ENCODE measurements around the gene HDAC4. TPM values are rescaled to one million over a fixed set of nuclear protein-coding genes. Genes with fewer than 3 reads are reported as not detected.

The HDAC4 gene
- total RNA-seq, 1 experiment from 2014 or later = 61.5 TPM

DNA sequence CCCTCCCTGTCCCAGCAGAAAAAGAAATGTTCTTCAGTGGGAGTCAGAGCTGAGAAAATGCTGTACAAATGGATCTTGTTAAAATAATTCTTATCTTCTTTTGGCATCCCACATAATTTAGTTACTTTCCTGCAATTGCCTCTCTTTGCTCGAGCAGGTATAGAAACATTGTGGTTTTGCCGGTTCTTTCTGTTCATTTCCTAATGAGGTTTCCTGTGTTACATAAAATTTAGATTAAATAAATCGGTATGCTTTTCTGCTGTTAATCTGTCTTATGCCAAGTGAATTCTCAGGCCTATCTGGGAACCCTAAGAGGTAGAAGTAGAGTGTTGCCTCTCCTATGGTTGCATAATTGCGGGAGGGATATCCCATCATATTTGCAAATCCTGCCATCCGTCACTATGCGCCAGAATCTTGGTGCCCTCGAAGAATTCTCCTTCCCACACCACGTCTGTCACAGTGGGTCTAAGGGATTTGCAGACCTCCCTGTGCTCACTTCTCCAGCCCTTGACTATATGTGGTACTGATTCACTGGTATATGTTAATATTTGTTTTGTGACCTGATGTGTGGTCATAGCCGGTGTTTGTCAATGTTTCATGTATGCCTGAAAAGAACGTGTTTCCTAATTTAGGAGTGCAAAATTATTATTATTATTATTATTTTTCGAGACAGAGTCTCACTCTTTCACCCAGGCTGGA is 12.2 kb upstream of the HDAC4 start:
- Histone ChIP-seq H3K9me2 (ENCODE audit: insufficient read depth) (no peaks in the 10 kb centered on the region), H3F3A (ENCODE audit: insufficient read depth, low read depth) (no peaks in the 10 kb centered on the region), H3K4me1 (replicated peaks; ENCODE audit: insufficient read depth) (no peaks in the 10 kb centered on the region), H3K36me3 (ENCODE audit: low read depth) (peaks cover 4% of the 10 kb centered on the region; the same call in 1 of the 2 replicates), H3K27ac (no peak overlapping the region), H2AFZ (no peak overlapping the region), H3K79me2 (ENCODE audit: low read depth) (no peaks in the 10 kb centered on the region), H3K27me3 (ENCODE audit: insufficient read depth, low read depth) (peaks cover 96% of the 10 kb centered on the region), H4K20me1 (ENCODE audit: insufficient read depth) (no peaks in the 10 kb centered on the region), H3K9me3 (ENCODE audit: insufficient read depth, low read depth) (0 out of 2 replicates have a peak, but pooled peaks cover 7% of the 10 kb centered on the region), H3K4me3 (no peak overlapping the region), H3K4me2 (no peak overlapping the region)
- no peak for DNase-seq
- CTCF ChIA-PET = no interaction called here
- no peak for TF ChIP-seq EZH2 (IDR thresholded peaks at IDR 0.05; ENCODE audit: low read depth)
- TF ChIP-seq, protein P1, sequence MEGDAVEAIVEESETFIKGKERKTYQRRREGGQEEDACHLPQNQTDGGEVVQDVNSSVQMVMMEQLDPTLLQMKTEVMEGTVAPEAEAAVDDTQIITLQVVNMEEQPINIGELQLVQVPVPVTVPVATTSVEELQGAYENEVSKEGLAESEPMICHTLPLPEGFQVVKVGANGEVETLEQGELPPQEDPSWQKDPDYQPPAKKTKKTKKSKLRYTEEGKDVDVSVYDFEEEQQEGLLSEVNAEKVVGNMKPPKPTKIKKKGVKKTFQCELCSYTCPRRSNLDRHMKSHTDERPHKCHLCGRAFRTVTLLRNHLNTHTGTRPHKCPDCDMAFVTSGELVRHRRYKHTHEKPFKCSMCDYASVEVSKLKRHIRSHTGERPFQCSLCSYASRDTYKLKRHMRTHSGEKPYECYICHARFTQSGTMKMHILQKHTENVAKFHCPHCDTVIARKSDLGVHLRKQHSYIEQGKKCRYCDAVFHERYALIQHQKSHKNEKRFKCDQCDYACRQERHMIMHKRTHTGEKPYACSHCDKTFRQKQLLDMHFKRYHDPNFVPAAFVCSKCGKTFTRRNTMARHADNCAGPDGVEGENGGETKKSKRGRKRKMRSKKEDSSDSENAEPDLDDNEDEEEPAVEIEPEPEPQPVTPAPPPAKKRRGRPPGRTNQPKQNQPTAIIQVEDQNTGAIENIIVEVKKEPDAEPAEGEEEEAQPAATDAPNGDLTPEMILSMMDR (conservative IDR thresholded peaks at IDR 0.05) = no peak
- POLR2A ChIA-PET (ENCODE audit: unreplicated experiment) = no interaction called here
- no TSS peak for BruUV-seq (replicated peaks)
- intact Hi-C loops (cut with micrococcal nuclease; ENCODE audit: unreplicated experiment) = no loop called here

DNA sequence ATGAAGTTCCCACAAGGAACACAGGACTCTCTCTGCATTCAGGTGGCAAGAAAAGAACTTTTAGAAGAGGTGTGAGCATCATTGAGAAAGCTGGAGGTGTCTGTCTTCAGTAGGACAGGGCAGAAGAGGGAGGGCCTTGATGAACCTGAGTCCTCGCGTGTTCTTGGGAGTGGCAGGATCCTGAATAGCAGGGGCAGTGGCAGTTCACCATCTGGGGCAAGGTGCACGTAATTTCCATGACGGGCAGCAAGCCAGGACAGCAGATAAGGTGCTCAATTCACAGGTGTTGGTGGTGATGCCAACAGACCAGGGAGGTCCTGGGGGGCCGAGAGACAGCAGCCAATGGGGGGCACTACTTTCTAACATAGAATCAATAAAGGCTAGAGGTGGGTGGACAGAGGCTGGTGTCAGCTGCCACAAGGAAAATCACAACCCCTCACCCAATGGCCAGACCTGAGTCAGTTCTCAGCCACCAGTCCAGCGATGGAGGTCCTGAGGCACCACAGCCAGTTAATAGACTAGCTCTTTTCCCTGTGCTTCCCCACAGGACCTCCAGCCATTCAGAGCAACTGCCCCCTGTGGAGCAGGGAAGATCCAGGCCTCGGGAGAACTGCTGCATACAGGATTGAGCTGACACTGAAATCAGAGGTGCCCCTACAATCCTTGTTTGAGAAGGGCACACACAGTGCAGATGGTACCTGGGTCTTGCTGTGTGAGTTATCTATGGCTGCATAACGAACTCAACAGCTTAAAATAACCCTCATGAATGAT is 10.9 kb upstream of the HDAC4 start:
- no peak overlapping the region for H2AFZ ChIP-seq
- ChIA-PET CTCF (no interaction called here), POLR2A (ENCODE audit: unreplicated experiment) (no interaction called here)
- H3K36me3 ChIP-seq (ENCODE audit: low read depth) = peaks cover 4% of the 10 kb centered on the region; the same call in 1 of the 2 replicates
- no peaks in the 10 kb centered on the region for H4K20me1 ChIP-seq (ENCODE audit: insufficient read depth)
- H3F3A ChIP-seq (ENCODE audit: insufficient read depth, low read depth) = no peaks in the 10 kb centered on the region
- no TSS peak for BruUV-seq (replicated peaks)
- no peaks in the 10 kb centered on the region for H3K4me1 ChIP-seq (replicated peaks; ENCODE audit: insufficient read depth)
- no peak for DNase-seq
- H3K4me2 ChIP-seq = no peak overlapping the region
- H3K9me2 ChIP-seq (ENCODE audit: insufficient read depth) = no peaks in the 10 kb centered on the region
- intact Hi-C loops (cut with micrococcal nuclease; ENCODE audit: unreplicated experiment) = no loop called here
- H3K4me3 ChIP-seq = no peak overlapping the region
- H3K27ac ChIP-seq = no peak overlapping the region
- H3K27me3 ChIP-seq (ENCODE audit: insufficient read depth, low read depth) = peaks cover 97% of the 10 kb centered on the region
- TF ChIP-seq, protein P1 (conservative IDR thresholded peaks at IDR 0.05) = no peak
- no peak for TF ChIP-seq EZH2 (IDR thresholded peaks at IDR 0.05; ENCODE audit: low read depth)
- H3K79me2 ChIP-seq (ENCODE audit: low read depth) = no peaks in the 10 kb centered on the region
- 0 out of 2 replicates have a peak, but pooled peaks cover 4% of the 10 kb centered on the region for H3K9me3 ChIP-seq (ENCODE audit: insufficient read depth, low read depth)

DNA sequence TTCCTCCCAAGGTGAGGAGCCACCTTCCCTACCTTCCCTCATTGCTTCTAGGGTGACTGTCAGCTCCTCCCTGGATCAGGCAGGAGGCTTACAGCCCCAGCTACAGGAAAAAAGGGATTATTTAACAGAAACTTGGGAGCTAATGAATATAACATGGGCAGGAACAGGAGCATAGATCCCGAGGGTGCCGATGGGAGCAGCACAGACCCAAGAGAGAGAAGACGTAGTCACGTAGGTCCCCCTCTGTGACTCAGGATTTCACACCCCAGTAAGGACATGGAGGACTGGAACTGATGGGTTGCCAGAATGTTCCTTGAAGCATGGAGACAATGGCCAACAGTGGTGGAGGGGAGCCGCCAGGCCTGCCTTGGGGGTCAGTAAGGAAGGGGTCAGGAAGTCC is 10.3 kb upstream of the HDAC4 start:
- no peaks in the 10 kb centered on the region for H3F3A ChIP-seq (ENCODE audit: insufficient read depth, low read depth)
- no peaks in the 10 kb centered on the region for H4K20me1 ChIP-seq (ENCODE audit: insufficient read depth)
- ChIA-PET POLR2A (ENCODE audit: unreplicated experiment) (interaction anchor here (0.7 kb wide), 1 partner anchor 10 kb away, joined by 4 read pairs; no protein-coding TSS in a partner anchor), CTCF (no interaction called here)
- H3K9me3 ChIP-seq (ENCODE audit: insufficient read depth, low read depth) = 0 out of 2 replicates have a peak, but pooled peaks cover 4% of the 10 kb centered on the region
- intact Hi-C loops (cut with micrococcal nuclease; ENCODE audit: unreplicated experiment) = no loop called here
- no peaks in the 10 kb centered on the region for H3K79me2 ChIP-seq (ENCODE audit: low read depth)
- H3K27me3 ChIP-seq (ENCODE audit: insufficient read depth, low read depth) = peaks cover 97% of the 10 kb centered on the region
- H3K4me3 ChIP-seq = no peak overlapping the region
- H3K9me2 ChIP-seq (ENCODE audit: insufficient read depth) = no peaks in the 10 kb centered on the region
- H3K36me3 ChIP-seq (ENCODE audit: low read depth) = peaks cover 4% of the 10 kb centered on the region; the same call in 1 of the 2 replicates
- no peak for TF ChIP-seq EZH2 (IDR thresholded peaks at IDR 0.05; ENCODE audit: low read depth)
- TF ChIP-seq, protein P1 (conservative IDR thresholded peaks at IDR 0.05) = no peak
- no peak for DNase-seq
- no peak overlapping the region for H3K4me2 ChIP-seq
- H3K27ac ChIP-seq = no peak overlapping the region
- no peaks in the 10 kb centered on the region for H3K4me1 ChIP-seq (replicated peaks; ENCODE audit: insufficient read depth)
- no TSS peak for BruUV-seq (replicated peaks)
- H2AFZ ChIP-seq = no peak overlapping the region
